ENCODE measurements around the gene LMCD1.

LMCD1 gene

GRCh38 chr3:8596321-8597218 lies 94.9 kb downstream of the LMCD1 start:
- no peak for DNase-seq

- no peak for DNase-seq
Observed at GRCh38 chr3:8597219-8597853, 95.7 kb downstream of the LMCD1 start.

- no peak for DNase-seq
Observed at GRCh38 chr3:8599146-8599545, 97.5 kb downstream of the LMCD1 start.

- no peak for DNase-seq
Observed at GRCh38 chr3:8600457-8600856, 98.8 kb downstream of the LMCD1 start.

- no peak for DNase-seq
Observed at GRCh38 chr3:8603115-8603710, 101.6 kb downstream of the LMCD1 start.

- DNase-seq = no peak
Observed at GRCh38 chr3:8604006-8604405, 102.4 kb downstream of the LMCD1 start.

GRCh38 chr3:8604988-8605387 lies 103.4 kb downstream of the LMCD1 start:
- DNase-seq = no peak

GRCh38 chr3:8606701-8607231 lies 105.1 kb downstream of the LMCD1 start:
- peak; percentile 23 for DNase-seq

GRCh38 chr3:8607234-8608040 lies 105.8 kb downstream of the LMCD1 start:
- DNase-seq = peak; percentile 74

GRCh38 chr3:8608041-8608790 lies 106.6 kb downstream of the LMCD1 start:
- no peak for DNase-seq

GRCh38 chr3:8608791-8609467 lies 107.3 kb downstream of the LMCD1 start:
- DNase-seq = no peak

- DNase-seq = no peak
Observed at GRCh38 chr3:8610951-8611350, 109.3 kb downstream of the LMCD1 start.

GRCh38 chr3:8617921-8618320 lies 116.3 kb downstream of the LMCD1 start:
- DNase-seq = no peak

- no peak for DNase-seq
Observed at GRCh38 chr3:8618950-8619349, 117.3 kb downstream of the LMCD1 start.

GRCh38 chr3:8619548-8619947 lies 117.9 kb downstream of the LMCD1 start:
- peak; percentile 56 for DNase-seq

GRCh38 chr3:8621141-8621540 lies 119.5 kb downstream of the LMCD1 start:
- no peak for DNase-seq

- peak; percentile 85 for DNase-seq
Observed at GRCh38 chr3:8621872-8622271, 120.2 kb downstream of the LMCD1 start.

GRCh38 chr3:8622873-8623691 lies 121.5 kb downstream of the LMCD1 start:
- peak; percentile 68 for DNase-seq

- no peak for DNase-seq
Observed at GRCh38 chr3:8623741-8624140, 122.1 kb downstream of the LMCD1 start.
